Measurements from ENCODE around the gene HSD11B2. TPM values are rescaled to one million over a fixed set of nuclear protein-coding genes. Genes with fewer than 3 reads are reported as not detected.

HSD11B2 gene
- total RNA-seq, 1 donor from 2014 or later: 2.4 TPM

DNA sequence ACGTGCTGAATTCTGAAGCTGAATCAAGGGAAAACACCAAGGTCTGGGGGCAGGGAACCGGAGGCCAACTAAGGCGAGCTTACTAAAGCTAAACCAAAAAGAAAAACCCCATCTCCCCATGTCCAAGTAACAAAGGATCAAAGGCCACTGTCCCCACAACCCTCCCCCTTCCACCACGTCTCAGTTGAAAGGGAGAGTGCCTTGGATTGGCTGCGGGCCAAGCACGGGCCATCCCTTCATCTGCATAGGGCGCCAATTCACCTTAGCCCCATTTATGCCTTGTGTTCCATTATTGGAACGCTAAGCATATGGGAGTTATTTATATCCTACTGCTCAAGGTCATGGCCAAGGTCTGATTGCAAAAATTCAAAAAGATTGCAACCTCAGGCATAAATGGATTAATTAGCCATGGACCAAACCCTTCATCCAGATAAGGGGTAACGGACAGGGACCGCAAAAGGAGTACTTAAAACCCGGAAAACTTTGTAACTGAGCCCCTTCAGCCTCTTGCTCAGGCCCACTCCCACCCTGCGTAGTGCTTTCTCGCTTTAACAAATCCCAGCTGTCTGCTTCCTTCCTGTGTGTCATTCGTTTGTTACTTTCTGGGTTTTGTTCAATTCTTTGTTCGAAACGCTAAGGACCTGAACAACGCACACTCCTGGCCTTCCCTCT is 50.8 kb downstream of the HSD11B2 start:
- Histone ChIP-seq H3K27ac (peak overlapping the region; percentile 44 to 52), H3K4me3 (peak overlapping the region; percentile 56 to 73), H3K27me3 (no peaks in the 10 kb centered on the region), H3K36me3 (no peaks in the 10 kb centered on the region), H3K9me3 (no peaks in the 10 kb centered on the region), H3K4me1 (peaks cover 4 to 24% of the 10 kb centered on the region in 2 donors)
- no peak for DNase-seq (ENCODE audit: low spot score in 2 of 2)
- TF ChIP-seq, protein P1, sequence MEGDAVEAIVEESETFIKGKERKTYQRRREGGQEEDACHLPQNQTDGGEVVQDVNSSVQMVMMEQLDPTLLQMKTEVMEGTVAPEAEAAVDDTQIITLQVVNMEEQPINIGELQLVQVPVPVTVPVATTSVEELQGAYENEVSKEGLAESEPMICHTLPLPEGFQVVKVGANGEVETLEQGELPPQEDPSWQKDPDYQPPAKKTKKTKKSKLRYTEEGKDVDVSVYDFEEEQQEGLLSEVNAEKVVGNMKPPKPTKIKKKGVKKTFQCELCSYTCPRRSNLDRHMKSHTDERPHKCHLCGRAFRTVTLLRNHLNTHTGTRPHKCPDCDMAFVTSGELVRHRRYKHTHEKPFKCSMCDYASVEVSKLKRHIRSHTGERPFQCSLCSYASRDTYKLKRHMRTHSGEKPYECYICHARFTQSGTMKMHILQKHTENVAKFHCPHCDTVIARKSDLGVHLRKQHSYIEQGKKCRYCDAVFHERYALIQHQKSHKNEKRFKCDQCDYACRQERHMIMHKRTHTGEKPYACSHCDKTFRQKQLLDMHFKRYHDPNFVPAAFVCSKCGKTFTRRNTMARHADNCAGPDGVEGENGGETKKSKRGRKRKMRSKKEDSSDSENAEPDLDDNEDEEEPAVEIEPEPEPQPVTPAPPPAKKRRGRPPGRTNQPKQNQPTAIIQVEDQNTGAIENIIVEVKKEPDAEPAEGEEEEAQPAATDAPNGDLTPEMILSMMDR (IDR thresholded peaks at IDR 0.05): no peak
- intact Hi-C loops (cut with DNase I): loop anchor here (1.0 to 5.0 kb wide), 4 partner anchors 39 to 237 kb away; partner anchors contain the start of genes ACD, CTCF, GFOD2 and PARD6A

DNA sequence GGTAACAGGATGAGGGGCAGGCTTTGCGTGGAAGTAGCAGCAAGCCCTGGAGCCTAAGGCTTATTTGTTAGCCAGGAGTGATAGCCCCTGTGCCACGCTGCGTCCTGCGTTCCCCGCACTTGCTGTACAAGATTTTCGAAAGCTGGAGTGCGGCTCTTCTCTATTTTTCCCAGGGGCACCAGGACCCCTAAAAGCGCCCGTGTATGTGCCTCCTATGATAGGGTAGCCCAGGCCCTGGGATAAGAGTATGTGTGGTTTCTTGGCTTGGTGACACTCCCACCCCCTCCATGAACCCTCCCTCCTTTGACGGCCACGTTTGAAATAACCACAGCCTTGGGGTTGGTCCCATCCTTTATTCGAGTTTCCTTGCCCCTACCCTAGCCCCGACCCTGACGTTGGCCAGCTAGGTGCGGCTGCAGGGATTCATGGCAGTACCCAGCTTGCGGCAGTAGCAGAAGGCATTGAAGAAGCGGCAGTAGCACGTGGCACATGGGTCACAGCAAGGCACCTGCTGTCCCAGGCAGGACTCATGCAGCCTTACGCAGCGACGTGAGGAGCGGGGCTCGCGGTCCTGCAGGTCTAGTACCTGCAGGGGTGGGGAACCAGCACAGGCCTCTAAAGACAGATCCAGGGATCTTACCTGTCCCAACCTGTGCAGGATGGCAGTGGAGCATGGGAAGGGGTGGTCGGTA is 51.5 kb downstream of the HSD11B2 start:
- Histone ChIP-seq H3K4me3 (peak overlapping the region; percentile 56 to 73), H3K36me3 (no peaks in the 10 kb centered on the region), H3K4me1 (peaks cover 4 to 24% of the 10 kb centered on the region in 2 donors), H3K9me3 (no peaks in the 10 kb centered on the region), H3K27me3 (no peaks in the 10 kb centered on the region), H3K27ac (peak overlapping the region in 1 of 2 donors; percentile 29)
- DNase-seq (ENCODE audit: low spot score in 2 of 2): no peak
- TF ChIP-seq, protein P1 (IDR thresholded peaks at IDR 0.05): no peak
- intact Hi-C loops (cut with DNase I): loop anchor here (5.0 kb wide), 1 partner anchor 80 kb away; the partner anchor contains the start of gene CTCF

DNA sequence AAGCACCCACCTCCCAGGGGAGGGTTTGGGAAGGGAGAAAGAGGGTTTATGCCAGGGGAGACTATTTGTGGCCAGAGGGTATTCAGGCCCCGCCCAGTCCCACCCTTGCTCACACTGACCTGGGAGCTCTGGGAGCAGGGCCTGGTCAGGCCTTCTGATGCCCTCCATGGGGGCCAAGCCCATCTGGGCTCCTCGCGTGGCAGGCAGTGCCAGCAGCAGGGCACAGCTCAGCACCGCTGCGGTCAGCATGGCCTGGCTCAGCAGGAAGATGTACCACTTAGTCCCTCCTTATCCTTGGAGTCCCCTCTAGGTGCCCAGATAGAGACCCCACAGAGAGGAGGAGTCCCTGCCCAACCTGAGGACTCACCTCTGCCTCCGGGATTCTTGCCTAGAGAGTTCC is 52.2 kb downstream of the HSD11B2 start, which contains the start of gene AGRP:
Gene AGRP (minus strand): TSS at position 398 of the 400 bp plus-strand sequence. CDS start 149 bp downstream, at position 249.
- Histone ChIP-seq H3K4me3 (peak within 1 kb of the TSS in 1 of 2 donors; percentile 73), H3K27me3 (no peaks in the 10 kb centered on the region), H3K4me1 (peaks cover 4 to 24% of the 10 kb centered on the region in 2 donors), H3K36me3 (no peaks in the 10 kb centered on the region), H3K27ac (no peak within 1 kb of the TSS), H3K9me3 (no peaks in the 10 kb centered on the region)
- intact Hi-C loops (cut with DNase I): loop anchor here (5.0 kb wide), 1 partner anchor 79 kb away; the partner anchor contains the start of gene CTCF
- DNase-seq (ENCODE audit: low spot score in 2 of 2): no peak
- TF ChIP-seq, protein P1 (IDR thresholded peaks at IDR 0.05): no peak

- TF ChIP-seq, protein P1 (IDR thresholded peaks at IDR 0.05): no peak
- intact Hi-C loops (cut with DNase I): loop anchor here (5.0 kb wide), 1 partner anchor 78 kb away; the partner anchor contains the start of gene CTCF
- Histone ChIP-seq H3K9me3 (no peaks in the 10 kb centered on the region), H3K4me1 (peaks cover 4 to 23% of the 10 kb centered on the region in 2 donors), H3K27me3 (no peaks in the 10 kb centered on the region), H3K36me3 (no peaks in the 10 kb centered on the region), H3K4me3 (no peak overlapping the region), H3K27ac (no peak overlapping the region)
- DNase-seq (ENCODE audit: low spot score in 2 of 2): no peak
Measured at GRCh38 chr16:67483731-67484525, 53.0 kb downstream of the HSD11B2 start.

DNA sequence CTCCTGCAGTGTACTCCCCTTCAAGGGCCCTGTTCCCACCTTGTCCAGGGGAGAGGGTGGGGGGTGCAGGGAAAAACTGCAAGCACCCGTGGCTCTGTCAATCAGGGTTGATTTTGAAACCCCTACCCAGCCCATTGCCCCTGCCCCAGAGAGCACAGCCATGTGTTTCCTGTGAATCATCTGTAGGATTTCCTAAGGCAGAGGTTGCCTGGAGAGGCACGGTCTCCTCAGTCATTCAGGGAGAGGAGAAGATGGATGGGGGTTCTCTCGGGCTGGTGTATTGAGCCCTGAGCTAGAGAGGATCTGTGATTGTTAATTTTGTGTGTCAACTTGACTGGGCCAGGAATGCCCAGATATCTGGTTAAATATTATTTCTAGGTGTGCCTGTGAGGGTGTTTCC is 55.9 kb downstream of the HSD11B2 start:
- intact Hi-C loops (cut with DNase I): no loop called here

More for the DNA sequence above, 55.9 kb downstream of the HSD11B2 start:
- Histone ChIP-seq H3K9me3 (no peaks in the 10 kb centered on the region), H3K27ac (no peak overlapping the region), H3K36me3 (no peaks in the 10 kb centered on the region), H3K4me1 (peaks cover 4 to 15% of the 10 kb centered on the region in 2 donors), H3K4me3 (no peak overlapping the region), H3K27me3 (no peaks in the 10 kb centered on the region)
- TF ChIP-seq, protein P1 (IDR thresholded peaks at IDR 0.05): no peak
- DNase-seq (ENCODE audit: low spot score in 2 of 2): no peak

All from ascending aorta (tissue), 2 donors.